HG03060 (cell line): ENCODE measurements around the gene DIRAS2.

Source experiments
- ATAC-seq: cut with Tn5 transposase; IDR thresholded peaks from one replicate; pipeline ENCODE4 v1.9.1; 2021; ENCODE audit warnings: low read depth, moderate number of reproducible peaks; ENCODE audit not compliant: unreplicated experiment

DIRAS2 gene

GRCh38 chr9:90613502-90613901 is 29.1 kb downstream of the DIRAS2 start:
- ATAC-seq, result no peak

GRCh38 chr9:90612957-90613356 is 29.7 kb downstream of the DIRAS2 start:
- no peak for ATAC-seq

GRCh38 chr9:90611568-90611967 is 31.1 kb downstream of the DIRAS2 start:
- no peak for ATAC-seq

GRCh38 chr9:90611121-90611520 is 31.5 kb downstream of the DIRAS2 start:
- no peak for ATAC-seq

- no peak for ATAC-seq
Measured at GRCh38 chr9:90607701-90608516, 34.7 kb downstream of the DIRAS2 start.

GRCh38 chr9:90600029-90600428 is 42.6 kb downstream of the DIRAS2 start:
- ATAC-seq, result no peak

GRCh38 chr9:90598191-90598590 is 44.4 kb downstream of the DIRAS2 start:
- no peak for ATAC-seq

GRCh38 chr9:90593646-90594045 is 49.0 kb downstream of the DIRAS2 start:
- ATAC-seq, result no peak

GRCh38 chr9:90580576-90580975 is 62.0 kb downstream of the DIRAS2 start:
- ATAC-seq, result no peak

GRCh38 chr9:90579181-90579580 is 63.4 kb downstream of the DIRAS2 start:
- ATAC-seq, result no peak

- ATAC-seq, result no peak
Measured at GRCh38 chr9:90578126-90578815, 64.4 kb downstream of the DIRAS2 start.

GRCh38 chr9:90569511-90569910 is 73.1 kb downstream of the DIRAS2 start:
- ATAC-seq, result no peak

- ATAC-seq, result no peak
Measured at GRCh38 chr9:90568667-90569066, 74.0 kb downstream of the DIRAS2 start.

- ATAC-seq, result no peak
Measured at GRCh38 chr9:90562229-90562628, 80.4 kb downstream of the DIRAS2 start.
